GM18951 (cell line): ENCODE results near the gene PIGN.

Experiments
- POLR2A ChIP-seq: IDR thresholded peaks from 4 replicates; pipeline ENCODE4 v1.6.1; 2011; ENCODE audit warnings: mild to moderate bottlenecking; ENCODE audit not compliant: insufficient read length, insufficient read depth; ENCODE audit errors: extremely low read depth
- in situ Hi-C: fragments of 300-500 bp; cut with MboI; formaldehyde crosslinking; loops from one replicate; pipeline ENCODE4 v1.12.0; 2022; ENCODE audit warnings: low sequenced_read_pairs, mixed read lengths, inconsistent platforms; ENCODE audit not compliant: unreplicated experiment

The PIGN gene

GRCh38 chr18:62164855-62165487 is 21.9 kb downstream of the PIGN start:
- TF ChIP-seq POLR2A = no peak
- in situ Hi-C loops = no loop called here

DNA sequence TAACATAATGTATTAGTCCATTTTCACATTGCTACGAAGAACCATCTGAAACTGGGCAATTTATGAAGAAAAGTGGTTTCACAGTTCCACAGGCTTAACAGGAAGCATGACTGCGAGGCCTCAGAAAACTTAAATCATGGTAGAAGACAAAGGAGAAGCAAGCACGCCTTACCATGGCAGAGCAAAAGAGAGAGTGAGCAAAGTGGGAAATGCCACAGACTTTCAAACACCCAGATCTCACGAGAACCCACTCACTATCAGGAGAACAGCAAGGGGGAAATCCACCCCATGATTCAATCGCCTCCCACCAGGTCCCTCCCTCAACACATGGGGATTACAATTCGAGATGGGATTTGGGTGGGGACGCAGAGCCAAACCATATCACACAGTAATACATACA is 22.5 kb downstream of the PIGN start:
- TF ChIP-seq POLR2A = no peak
- in situ Hi-C loops = no loop called here

GRCh38 chr18:62157843-62158242 is 29.0 kb downstream of the PIGN start:
- in situ Hi-C loops = no loop called here
- TF ChIP-seq POLR2A = no peak

DNA sequence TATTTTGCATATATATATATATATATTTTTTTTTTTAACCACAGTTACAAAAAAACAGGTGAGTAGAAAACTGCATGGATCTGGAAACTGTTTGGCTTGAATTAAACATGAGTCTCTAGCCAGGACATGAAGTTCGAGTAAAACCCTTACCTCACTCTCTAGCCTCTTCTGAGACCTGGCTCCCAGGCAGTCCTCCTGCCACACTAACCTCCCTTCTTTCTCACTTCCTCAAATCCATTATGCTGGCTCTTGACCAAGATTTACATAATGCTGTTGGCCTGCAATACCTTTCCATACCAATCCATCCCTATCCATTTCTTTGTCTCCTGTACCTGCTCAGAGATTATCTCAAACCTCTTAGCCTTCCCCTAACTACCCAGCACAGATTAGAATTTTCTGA is 34.0 kb downstream of the PIGN start:
- TF ChIP-seq POLR2A = no peak
- in situ Hi-C loops = no loop called here

DNA sequence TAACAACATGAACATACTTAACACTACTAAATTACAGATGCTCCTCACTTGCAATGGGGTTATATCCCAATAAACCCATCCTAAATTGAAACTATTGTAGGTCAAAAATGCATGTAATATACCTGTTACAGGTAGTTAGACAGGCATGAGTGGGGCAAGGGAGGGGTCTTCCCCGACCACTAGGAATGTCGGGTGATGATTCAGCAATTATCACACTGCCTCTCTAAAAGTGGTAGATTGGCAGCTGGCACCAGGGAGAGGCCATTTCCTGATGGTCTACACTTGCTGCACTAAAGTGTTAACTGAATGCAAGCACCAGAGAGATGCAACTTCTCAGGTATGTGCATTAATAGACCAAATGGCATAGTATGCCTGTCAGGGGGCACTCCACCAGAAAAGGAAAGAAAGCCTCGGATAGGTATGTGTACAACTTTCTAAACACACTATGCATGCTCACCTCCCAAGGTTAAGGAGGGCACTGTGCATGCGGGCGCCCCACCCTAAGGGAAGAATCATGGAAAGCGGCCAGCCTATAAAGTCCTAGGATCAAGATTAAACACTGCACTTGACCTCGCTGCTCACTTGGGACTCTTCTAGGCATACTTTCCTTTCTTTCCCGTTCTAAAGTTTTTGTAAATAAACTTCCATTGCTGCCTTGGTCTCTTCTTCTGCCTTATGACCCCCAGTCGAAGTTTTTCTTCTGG is 35.6 kb downstream of the PIGN start:
- TF ChIP-seq POLR2A = no peak
- in situ Hi-C loops = no loop called here

GRCh38 chr18:62144338-62144737 is 42.5 kb downstream of the PIGN start:
- no peak for TF ChIP-seq POLR2A
- in situ Hi-C loops = no loop called here

DNA sequence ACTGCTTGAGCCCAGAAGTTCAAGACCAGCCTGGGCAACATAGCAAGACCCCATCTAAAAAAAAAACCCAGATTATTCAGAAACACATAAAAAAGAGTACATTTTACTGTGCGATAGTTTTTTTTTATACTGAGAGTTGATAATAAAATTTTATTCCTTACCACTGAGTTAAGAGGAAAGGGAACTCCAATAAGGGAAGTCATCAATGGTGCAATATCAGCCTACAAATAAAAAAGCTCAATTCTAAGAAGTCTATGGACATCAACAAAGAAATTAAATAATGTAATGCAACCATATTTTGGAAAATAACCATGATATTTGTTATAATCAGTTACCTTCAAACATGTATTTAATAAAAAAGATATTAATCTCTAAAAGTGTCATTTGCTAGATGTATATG is 46.6 kb downstream of the PIGN start:
- in situ Hi-C loops = no loop called here
- TF ChIP-seq POLR2A = no peak

- no peak for TF ChIP-seq POLR2A
- in situ Hi-C loops = no loop called here
Measured at GRCh38 chr18:62138461-62139235, 48.2 kb downstream of the PIGN start.

DNA sequence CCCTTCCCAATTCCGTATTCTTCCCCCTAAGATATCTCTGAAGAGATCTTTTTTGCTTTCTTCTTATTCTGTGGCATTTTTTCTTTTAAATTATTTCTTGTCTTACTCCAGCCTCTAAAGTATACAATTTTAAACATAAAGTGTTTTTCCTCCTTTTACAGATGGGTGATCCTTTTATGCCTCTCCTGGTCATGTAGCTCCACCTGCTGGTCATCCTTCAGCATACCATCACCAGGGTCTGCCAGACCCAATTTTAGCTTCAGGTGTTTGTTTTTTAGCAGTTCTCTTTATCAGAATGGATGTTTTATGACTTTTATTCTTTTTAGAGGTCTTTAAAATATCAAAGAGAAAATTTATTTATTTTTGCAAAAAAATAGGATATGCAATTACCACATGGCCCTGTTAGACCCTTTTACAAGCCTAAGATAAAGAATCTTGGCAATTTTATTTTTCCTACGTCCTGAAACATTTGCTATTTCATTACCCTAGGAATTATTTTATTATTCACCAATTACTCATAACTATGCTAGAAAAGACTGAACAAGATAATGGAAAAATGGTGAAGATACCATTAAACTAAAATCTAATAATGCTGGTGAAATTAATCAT is 55.5 kb downstream of the PIGN start:
- in situ Hi-C loops = no loop called here
- TF ChIP-seq POLR2A = no peak

DNA sequence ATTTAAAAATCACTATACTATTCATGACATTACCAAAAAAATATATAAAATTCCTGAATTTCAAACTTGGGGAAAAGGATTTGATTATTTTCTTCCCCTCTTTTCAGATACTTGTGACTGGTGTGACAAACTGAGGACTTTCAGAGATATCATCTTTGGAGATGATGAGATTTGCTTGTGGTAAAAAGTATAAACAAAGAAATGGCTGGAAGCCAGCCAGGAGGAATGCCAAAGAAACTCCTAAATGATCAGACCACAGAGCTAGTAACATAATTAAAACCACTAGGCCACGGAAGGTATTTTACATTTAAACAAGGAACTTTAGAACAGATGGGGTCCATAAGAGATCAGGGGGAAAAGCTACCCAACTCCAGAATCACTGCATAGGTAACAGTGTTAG is 58.7 kb downstream of the PIGN start:
- in situ Hi-C loops = loop anchor here (10.0 kb wide), 1 partner anchor 553 kb away; no protein-coding TSS in a partner anchor
- TF ChIP-seq POLR2A = no peak

- in situ Hi-C loops = loop anchor here (10.0 kb wide), 1 partner anchor 552 kb away; no protein-coding TSS in a partner anchor
- TF ChIP-seq POLR2A = no peak
Measured at GRCh38 chr18:62126737-62127136, 60.1 kb downstream of the PIGN start.

- in situ Hi-C loops = loop anchor here (10.0 kb wide), 1 partner anchor 551 kb away; no protein-coding TSS in a partner anchor
- TF ChIP-seq POLR2A = no peak
Measured at GRCh38 chr18:62125702-62126101, 61.2 kb downstream of the PIGN start.

GRCh38 chr18:62122330-62122729 is 64.5 kb downstream of the PIGN start:
- no peak for TF ChIP-seq POLR2A
- in situ Hi-C loops = loop anchor here (10.0 kb wide), 1 partner anchor 548 kb away; no protein-coding TSS in a partner anchor
